ENCODE data around the gene CA12.
A peak's percentile ranks its signal among the peaks of the same experiment; 100 is the strongest.

The CA12 gene

GRCh38 chr15:63374686-63375520, 6.7 kb downstream of the CA12 start:
- DNase-seq (ENCODE audit: low spot score) = peak; percentile 78

GRCh38 chr15:63373866-63374548, 7.6 kb downstream of the CA12 start:
- DNase-seq (ENCODE audit: low spot score) = no peak

- DNase-seq (ENCODE audit: low spot score) = no peak
Measured at GRCh38 chr15:63373330-63373729, 8.3 kb downstream of the CA12 start.

- no peak for DNase-seq (ENCODE audit: low spot score)
Measured at GRCh38 chr15:63372753-63373152, 8.9 kb downstream of the CA12 start.

- DNase-seq (ENCODE audit: low spot score) = peak; percentile 45
Measured at GRCh38 chr15:63372018-63372705, 9.5 kb downstream of the CA12 start.

- DNase-seq (ENCODE audit: low spot score) = no peak
Measured at GRCh38 chr15:63371297-63371918, 10.2 kb downstream of the CA12 start.

- no peak for DNase-seq (ENCODE audit: low spot score)
Measured at GRCh38 chr15:63370764-63371163, 10.9 kb downstream of the CA12 start.

- DNase-seq (ENCODE audit: low spot score) = no peak
Measured at GRCh38 chr15:63369781-63370180, 11.9 kb downstream of the CA12 start.

- DNase-seq (ENCODE audit: low spot score) = no peak
Measured at GRCh38 chr15:63369296-63369695, 12.3 kb downstream of the CA12 start.

GRCh38 chr15:63368503-63368902, 13.1 kb downstream of the CA12 start:
- DNase-seq (ENCODE audit: low spot score) = no peak

GRCh38 chr15:63367900-63368299, 13.7 kb downstream of the CA12 start:
- no peak for DNase-seq (ENCODE audit: low spot score)

- DNase-seq (ENCODE audit: low spot score) = no peak
Measured at GRCh38 chr15:63367390-63367789, 14.3 kb downstream of the CA12 start.

GRCh38 chr15:63366451-63366850, 15.2 kb downstream of the CA12 start:
- no peak for DNase-seq (ENCODE audit: low spot score)

- DNase-seq (ENCODE audit: low spot score) = no peak
Measured at GRCh38 chr15:63365273-63365680, 16.4 kb downstream of the CA12 start.

GRCh38 chr15:63364399-63365272, 17.0 kb downstream of the CA12 start:
- DNase-seq (ENCODE audit: low spot score) = no peak

GRCh38 chr15:63363292-63363691, 18.4 kb downstream of the CA12 start:
- DNase-seq (ENCODE audit: low spot score) = no peak

GRCh38 chr15:63362885-63363284, 18.8 kb downstream of the CA12 start:
- DNase-seq (ENCODE audit: low spot score) = no peak

GRCh38 chr15:63362196-63362595, 19.4 kb downstream of the CA12 start:
- no peak for DNase-seq (ENCODE audit: low spot score)

GRCh38 chr15:63360170-63360569, 21.5 kb downstream of the CA12 start:
- no peak for DNase-seq (ENCODE audit: low spot score)

- DNase-seq (ENCODE audit: low spot score) = no peak
Measured at GRCh38 chr15:63358241-63359029, 23.2 kb downstream of the CA12 start.

GRCh38 chr15:63357731-63358130, 23.9 kb downstream of the CA12 start:
- no peak for DNase-seq (ENCODE audit: low spot score)

All from COLO829 (cell line).